ENCODE results near the gene ENTPD8. TPM values are rescaled to one million over a fixed set of nuclear protein-coding genes. Genes with fewer than 3 reads are reported as not detected.

The ENTPD8 gene
- total RNA-seq, 1 experiment from 2014 or later = not detected

- Histone ChIP-seq H4K20me1 (ENCODE audit: insufficient read depth, low read depth, low read length) (no peaks in the 10 kb centered on the region), H3K9me3 (ENCODE audit: low read length) (no peaks in the 10 kb centered on the region), H3K4me1 (ENCODE audit: low read length) (peaks cover 17% of the 10 kb centered on the region), H3K79me2 (ENCODE audit: low read length) (no peaks in the 10 kb centered on the region), H3K27ac (ENCODE audit: low read length) (no peak overlapping the region), H3K27me3 (ENCODE audit: low read length) (no peaks in the 10 kb centered on the region), H3K36me3 (ENCODE audit: insufficient read depth, low read length) (no peaks in the 10 kb centered on the region), H3K4me3 (ENCODE audit: low read length) (no peak overlapping the region), H3K9ac (ENCODE audit: low read length) (no peak overlapping the region), H3K9me2 (replicated peaks; ENCODE audit: insufficient read depth, low read length) (no peaks in the 10 kb centered on the region), H3K4me2 (ENCODE audit: low read depth, low read length, poor library complexity, severe bottlenecking) (no peak overlapping the region), H2AFZ (ENCODE audit: low read length) (no peak overlapping the region)
- no peak for DNase-seq
Measured at GRCh38 chr9:137433349-137433915, 7.7 kb downstream of the ENTPD8 start.

- H3K36me3 ChIP-seq (ENCODE audit: insufficient read depth, low read length) = no peaks in the 10 kb centered on the region
Measured at GRCh38 chr9:137432687-137433348, 8.3 kb downstream of the ENTPD8 start.

GRCh38 chr9:137431416-137431931 is 9.7 kb downstream of the ENTPD8 start:
- Histone ChIP-seq H3K4me3 (ENCODE audit: low read length) (no peak overlapping the region), H2AFZ (ENCODE audit: low read length) (no peak overlapping the region), H3K4me1 (ENCODE audit: low read length) (peaks cover 17% of the 10 kb centered on the region), H3K27me3 (ENCODE audit: low read length) (no peaks in the 10 kb centered on the region), H3K36me3 (ENCODE audit: insufficient read depth, low read length) (no peaks in the 10 kb centered on the region), H3K9me2 (replicated peaks; ENCODE audit: insufficient read depth, low read length) (no peaks in the 10 kb centered on the region), H3K27ac (ENCODE audit: low read length) (no peak overlapping the region), H3K4me2 (ENCODE audit: low read depth, low read length, poor library complexity, severe bottlenecking) (no peak overlapping the region), H3K9me3 (ENCODE audit: low read length) (no peaks in the 10 kb centered on the region), H3K9ac (ENCODE audit: low read length) (no peak overlapping the region), H4K20me1 (ENCODE audit: insufficient read depth, low read depth, low read length) (no peaks in the 10 kb centered on the region), H3K79me2 (ENCODE audit: low read length) (no peaks in the 10 kb centered on the region)
- DNase-seq = no peak

More at GRCh38 chr9:137432687-137433348, 8.3 kb downstream of the ENTPD8 start:
- Histone ChIP-seq H3K9ac (ENCODE audit: low read length) (no peak overlapping the region), H4K20me1 (ENCODE audit: insufficient read depth, low read depth, low read length) (no peaks in the 10 kb centered on the region), H3K4me3 (ENCODE audit: low read length) (no peak overlapping the region), H3K4me1 (ENCODE audit: low read length) (peaks cover 17% of the 10 kb centered on the region), H3K4me2 (ENCODE audit: low read depth, low read length, poor library complexity, severe bottlenecking) (no peak overlapping the region), H3K27me3 (ENCODE audit: low read length) (no peaks in the 10 kb centered on the region), H3K9me2 (replicated peaks; ENCODE audit: insufficient read depth, low read length) (no peaks in the 10 kb centered on the region), H2AFZ (ENCODE audit: low read length) (no peak overlapping the region), H3K27ac (ENCODE audit: low read length) (no peak overlapping the region), H3K79me2 (ENCODE audit: low read length) (no peaks in the 10 kb centered on the region), H3K9me3 (ENCODE audit: low read length) (no peaks in the 10 kb centered on the region)
- no peak for DNase-seq

- Histone ChIP-seq H3K9me2 (replicated peaks; ENCODE audit: insufficient read depth, low read length) (no peaks in the 10 kb centered on the region), H3K4me2 (ENCODE audit: low read depth, low read length, poor library complexity, severe bottlenecking) (no peak overlapping the region), H2AFZ (ENCODE audit: low read length) (no peak overlapping the region), H3K9me3 (ENCODE audit: low read length) (no peaks in the 10 kb centered on the region), H3K36me3 (ENCODE audit: insufficient read depth, low read length) (no peaks in the 10 kb centered on the region), H4K20me1 (ENCODE audit: insufficient read depth, low read depth, low read length) (no peaks in the 10 kb centered on the region), H3K9ac (ENCODE audit: low read length) (no peak overlapping the region), H3K79me2 (ENCODE audit: low read length) (no peaks in the 10 kb centered on the region), H3K27me3 (ENCODE audit: low read length) (no peaks in the 10 kb centered on the region), H3K27ac (ENCODE audit: low read length) (no peak overlapping the region), H3K4me1 (ENCODE audit: low read length) (peaks cover 17% of the 10 kb centered on the region), H3K4me3 (ENCODE audit: low read length) (no peak overlapping the region)
- no peak for DNase-seq
Measured at GRCh38 chr9:137430723-137431415, 10.3 kb downstream of the ENTPD8 start.

- Histone ChIP-seq H3K79me2 (ENCODE audit: low read length) (no peaks in the 10 kb centered on the region), H3K9me3 (ENCODE audit: low read length) (no peaks in the 10 kb centered on the region), H3K36me3 (ENCODE audit: insufficient read depth, low read length) (no peaks in the 10 kb centered on the region), H3K27me3 (ENCODE audit: low read length) (no peaks in the 10 kb centered on the region), H4K20me1 (ENCODE audit: insufficient read depth, low read depth, low read length) (no peaks in the 10 kb centered on the region), H3K4me3 (ENCODE audit: low read length) (peak overlapping the region; percentile 28; the same call in 1 of the 2 replicates), H3K9ac (ENCODE audit: low read length) (no peak overlapping the region), H3K27ac (ENCODE audit: low read length) (no peak overlapping the region), H3K9me2 (replicated peaks; ENCODE audit: insufficient read depth, low read length) (no peaks in the 10 kb centered on the region), H3K4me1 (ENCODE audit: low read length) (peaks cover 17% of the 10 kb centered on the region), H2AFZ (ENCODE audit: low read length) (no peak overlapping the region), H3K4me2 (ENCODE audit: low read depth, low read length, poor library complexity, severe bottlenecking) (peak overlapping the region; percentile 23)
- peak; percentile 77 for DNase-seq
Measured at GRCh38 chr9:137429974-137430722, 11.0 kb downstream of the ENTPD8 start.

GRCh38 chr9:137429546-137429890 is 11.6 kb downstream of the ENTPD8 start:
- Histone ChIP-seq H2AFZ (ENCODE audit: low read length) (no peak overlapping the region), H3K27me3 (ENCODE audit: low read length) (no peaks in the 10 kb centered on the region), H3K27ac (ENCODE audit: low read length) (no peak overlapping the region), H3K36me3 (ENCODE audit: insufficient read depth, low read length) (no peaks in the 10 kb centered on the region), H3K4me1 (ENCODE audit: low read length) (peaks cover 17% of the 10 kb centered on the region), H3K4me2 (ENCODE audit: low read depth, low read length, poor library complexity, severe bottlenecking) (peak overlapping the region; percentile 23), H3K9me2 (replicated peaks; ENCODE audit: insufficient read depth, low read length) (no peaks in the 10 kb centered on the region), H3K9ac (ENCODE audit: low read length) (no peak overlapping the region), H3K4me3 (ENCODE audit: low read length) (no peak overlapping the region), H3K9me3 (ENCODE audit: low read length) (no peaks in the 10 kb centered on the region), H4K20me1 (ENCODE audit: insufficient read depth, low read depth, low read length) (no peaks in the 10 kb centered on the region), H3K79me2 (ENCODE audit: low read length) (no peaks in the 10 kb centered on the region)
- no peak for DNase-seq

GRCh38 chr9:137428841-137429545 is 12.2 kb downstream of the ENTPD8 start:
- H3K4me3 ChIP-seq (ENCODE audit: low read length) = no peak overlapping the region

More at GRCh38 chr9:137428841-137429545, 12.2 kb downstream of the ENTPD8 start:
- Histone ChIP-seq H3K9ac (ENCODE audit: low read length) (no peak overlapping the region), H4K20me1 (ENCODE audit: insufficient read depth, low read depth, low read length) (no peaks in the 10 kb centered on the region), H3K9me2 (replicated peaks; ENCODE audit: insufficient read depth, low read length) (no peaks in the 10 kb centered on the region), H3K36me3 (ENCODE audit: insufficient read depth, low read length) (no peaks in the 10 kb centered on the region), H3K27me3 (ENCODE audit: low read length) (no peaks in the 10 kb centered on the region), H3K27ac (ENCODE audit: low read length) (no peak overlapping the region), H2AFZ (ENCODE audit: low read length) (no peak overlapping the region), H3K4me2 (ENCODE audit: low read depth, low read length, poor library complexity, severe bottlenecking) (peak overlapping the region; percentile 35), H3K79me2 (ENCODE audit: low read length) (no peaks in the 10 kb centered on the region), H3K4me1 (ENCODE audit: low read length) (peaks cover 17% of the 10 kb centered on the region), H3K9me3 (ENCODE audit: low read length) (no peaks in the 10 kb centered on the region)
- no peak for DNase-seq

Measured in Karpas-422 (cell line).